ENCODE data around the gene SNAPC2. TPM values are rescaled to one million over a fixed set of nuclear protein-coding genes. Genes with fewer than 3 reads are reported as not detected.

SNAPC2 gene
- total and polyA plus RNA-seq, 8 donors = 4.9 to 12.0 (median 8.0) TPM

DNA sequence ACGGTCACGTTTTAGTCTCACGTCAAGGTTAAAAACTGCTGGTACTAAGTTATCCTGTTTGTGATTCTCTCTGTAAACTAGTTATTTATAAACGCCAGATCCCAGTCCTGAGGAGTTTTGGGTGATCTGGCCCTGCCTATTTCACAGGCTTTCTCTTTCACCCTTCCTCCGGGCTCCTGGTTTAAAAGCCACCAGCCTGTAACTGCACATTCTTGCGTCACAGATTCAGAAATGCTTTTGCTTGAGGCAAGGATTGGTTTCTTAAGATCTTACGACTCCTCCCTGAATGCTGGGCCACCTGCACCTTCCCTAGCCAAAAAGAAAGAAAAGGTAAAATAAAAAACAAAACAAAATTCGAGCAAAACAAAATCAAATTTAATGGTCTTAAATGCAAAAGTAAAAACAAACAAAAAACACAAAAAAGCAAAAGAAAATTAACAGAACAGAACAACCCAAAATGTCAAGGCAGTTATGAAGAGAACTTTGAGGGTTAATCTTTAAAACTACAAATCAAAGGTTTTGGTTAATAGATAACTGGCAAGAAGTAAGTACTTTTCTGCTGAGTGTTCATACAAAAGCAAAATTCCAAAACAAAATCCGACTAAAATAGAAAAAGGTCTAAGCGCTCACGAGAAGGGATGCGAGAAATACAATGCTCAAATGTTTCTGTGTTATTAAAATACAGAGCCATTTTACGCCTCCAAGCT, 41.9 kb downstream of the SNAPC2 start:
- no peaks in the 10 kb centered on the region for H3K4me1 ChIP-seq
- intact Hi-C loops (cut with DNase I) = no loop called here

DNA sequence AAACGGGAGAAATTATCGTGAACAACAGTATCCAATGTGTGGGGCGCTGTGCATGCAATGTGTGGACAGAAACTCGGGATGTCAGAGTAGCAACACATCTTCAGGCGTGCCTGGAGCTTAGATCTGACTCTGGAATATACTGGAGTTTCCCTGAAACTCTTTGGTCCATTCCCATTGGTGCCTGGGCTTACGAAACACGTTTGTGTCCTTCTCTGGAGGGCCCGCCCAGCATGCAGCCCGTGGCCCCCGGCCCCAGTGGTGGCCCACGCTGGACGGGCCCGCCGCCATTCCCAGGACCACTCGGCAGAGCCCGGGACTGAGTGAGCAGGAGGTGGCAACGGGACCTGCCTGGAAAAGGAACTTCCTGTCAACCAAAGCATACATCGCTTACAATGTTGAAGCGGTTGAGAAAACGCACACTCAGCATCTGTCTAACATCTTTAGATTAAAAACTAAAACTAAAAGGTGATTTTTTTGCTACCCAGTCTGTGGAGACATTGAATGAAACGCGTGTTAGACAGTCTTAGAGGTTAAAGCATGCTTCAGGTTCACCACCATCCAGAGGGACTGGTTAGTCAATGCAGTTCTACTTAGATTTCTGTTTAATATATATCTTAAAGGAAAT, 42.6 kb downstream of the SNAPC2 start:
- 72 to 78% methylated on average over 22 of the region's 22 CpGs for WGBS, 2 donors
- intact Hi-C loops (cut with DNase I) = no loop called here

More for the DNA sequence above, 41.9 kb downstream of the SNAPC2 start:
- H3K36me3 ChIP-seq = peaks cover 0 to 29% (median 0%) of the 10 kb centered on the region in 3 donors
- no peak overlapping the region for H3K27ac ChIP-seq
- TF ChIP-seq, protein P1, sequence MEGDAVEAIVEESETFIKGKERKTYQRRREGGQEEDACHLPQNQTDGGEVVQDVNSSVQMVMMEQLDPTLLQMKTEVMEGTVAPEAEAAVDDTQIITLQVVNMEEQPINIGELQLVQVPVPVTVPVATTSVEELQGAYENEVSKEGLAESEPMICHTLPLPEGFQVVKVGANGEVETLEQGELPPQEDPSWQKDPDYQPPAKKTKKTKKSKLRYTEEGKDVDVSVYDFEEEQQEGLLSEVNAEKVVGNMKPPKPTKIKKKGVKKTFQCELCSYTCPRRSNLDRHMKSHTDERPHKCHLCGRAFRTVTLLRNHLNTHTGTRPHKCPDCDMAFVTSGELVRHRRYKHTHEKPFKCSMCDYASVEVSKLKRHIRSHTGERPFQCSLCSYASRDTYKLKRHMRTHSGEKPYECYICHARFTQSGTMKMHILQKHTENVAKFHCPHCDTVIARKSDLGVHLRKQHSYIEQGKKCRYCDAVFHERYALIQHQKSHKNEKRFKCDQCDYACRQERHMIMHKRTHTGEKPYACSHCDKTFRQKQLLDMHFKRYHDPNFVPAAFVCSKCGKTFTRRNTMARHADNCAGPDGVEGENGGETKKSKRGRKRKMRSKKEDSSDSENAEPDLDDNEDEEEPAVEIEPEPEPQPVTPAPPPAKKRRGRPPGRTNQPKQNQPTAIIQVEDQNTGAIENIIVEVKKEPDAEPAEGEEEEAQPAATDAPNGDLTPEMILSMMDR (IDR thresholded peaks at IDR 0.05) = no peak
- H3K9me3 ChIP-seq = no peaks in the 10 kb centered on the region
- FAIRE-seq (no peak), ATAC-seq (no peak), DNase-seq (no peak)
- WGBS, 2 donors = 62 to 63% methylated on average over 13 of the region's 13 CpGs
- H3K4me3 ChIP-seq = no peak overlapping the region
- H3K27me3 ChIP-seq = no peaks in the 10 kb centered on the region

DNA sequence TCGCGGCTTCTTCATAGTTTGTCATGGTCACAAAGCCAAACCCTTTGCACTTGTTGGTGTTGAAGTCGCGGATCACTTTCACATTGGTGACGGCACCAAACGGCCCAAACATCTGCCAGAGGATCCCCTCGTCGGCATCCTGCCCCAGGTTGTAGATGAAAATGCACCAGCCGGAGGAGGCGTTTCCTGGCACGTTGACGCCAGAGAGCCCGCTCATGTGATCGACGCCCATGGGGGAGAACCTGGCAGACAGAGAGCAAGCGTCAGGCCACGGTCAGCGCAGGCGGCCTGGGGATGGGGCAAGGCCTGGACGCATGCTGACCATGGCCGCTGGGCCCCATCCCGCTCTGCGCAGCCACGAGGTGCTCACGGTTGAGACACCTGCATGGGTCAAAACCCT, 43.4 kb downstream of the SNAPC2 start:
- intact Hi-C loops (cut with DNase I) = no loop called here
- TF ChIP-seq, protein P1 (IDR thresholded peaks at IDR 0.05) = no peak
- Histone ChIP-seq H3K27ac (no peak overlapping the region), H3K9me3 (no peaks in the 10 kb centered on the region), H3K27me3 (no peaks in the 10 kb centered on the region), H3K4me1 (no peaks in the 10 kb centered on the region), H3K4me3 (no peak overlapping the region), H3K36me3 (peaks cover 0 to 35% (median 0%) of the 10 kb centered on the region in 3 donors)
- FAIRE-seq (no peak), ATAC-seq (no peak), DNase-seq (peak in 2 of 6 donors; percentile 46 to 53)
- WGBS, 2 donors = 94 to 95% methylated on average over 25 of the region's 25 CpGs

More for the DNA sequence above, 42.6 kb downstream of the SNAPC2 start:
- TF ChIP-seq, protein P1 (IDR thresholded peaks at IDR 0.05) = no peak
- FAIRE-seq (no peak), ATAC-seq (no peak), DNase-seq (peak in 1 of 6 donors; percentile 9)
- Histone ChIP-seq H3K4me1 (no peaks in the 10 kb centered on the region), H3K36me3 (peaks cover 0 to 35% (median 0%) of the 10 kb centered on the region in 3 donors), H3K4me3 (no peak overlapping the region), H3K27me3 (no peaks in the 10 kb centered on the region), H3K9me3 (no peaks in the 10 kb centered on the region), H3K27ac (no peak overlapping the region)

DNA sequence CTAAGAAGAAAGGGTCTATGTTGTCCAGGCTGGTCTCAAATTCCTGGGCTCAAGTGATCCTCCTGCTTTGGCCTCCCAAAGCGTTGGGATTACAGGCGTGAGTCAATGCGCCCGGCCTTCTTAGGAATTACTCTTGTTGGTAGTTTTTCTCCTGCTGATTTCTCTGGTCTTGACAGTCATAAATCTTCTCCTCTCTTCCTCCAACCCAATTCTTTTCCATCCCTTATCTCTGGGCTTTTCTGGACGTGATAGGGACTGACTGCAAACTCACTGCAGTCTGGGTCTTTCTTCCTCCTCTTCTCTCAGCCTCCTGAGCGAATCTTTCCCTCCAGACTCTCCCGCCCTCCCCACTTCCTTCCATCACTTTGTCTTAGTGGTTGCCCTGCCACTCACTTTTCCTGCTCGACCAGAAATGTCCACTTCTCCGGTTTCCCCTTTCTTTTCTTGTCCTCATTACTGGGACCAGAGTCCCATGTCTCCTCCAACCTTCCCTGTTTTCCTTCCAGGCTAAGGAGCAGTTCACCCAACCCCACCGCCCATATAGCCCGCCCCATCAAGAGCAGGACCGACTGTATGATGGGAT, 45.2 kb downstream of the SNAPC2 start:
- Histone ChIP-seq H3K27ac (no peak overlapping the region), H3K27me3 (no peaks in the 10 kb centered on the region), H3K9me3 (no peaks in the 10 kb centered on the region), H3K36me3 (peaks cover 0 to 35% (median 0%) of the 10 kb centered on the region in 3 donors), H3K4me1 (no peaks in the 10 kb centered on the region), H3K4me3 (no peak overlapping the region)
- DNase-seq = peak in 1 of 6 donors; percentile 4
- TF ChIP-seq, protein P1 (IDR thresholded peaks at IDR 0.05) = no peak
- ATAC-seq = no peak
- 87 to 89% methylated on average over 12 of the region's 12 CpGs for WGBS, 2 donors
- intact Hi-C loops (cut with DNase I) = no loop called here
- FAIRE-seq = no peak
